A673 (cell line): ENCODE measurements around the gene RALGPS1.

Experiments used
- CTCF ChIP-seq: fragments of 300-800, 200-600 bp; sonication (generic); conservative IDR thresholded peaks from 2 replicates; pipeline ENCODE4 v1.5.1; 2017; ENCODE audit warnings: low read depth, mild to moderate bottlenecking, antibody characterized with exemption, low read length, moderate library complexity, mixed read lengths
- EZH2 ChIP-seq: fragments of 200-600 bp; sonication (generic); IDR thresholded peaks from 2 replicates; pipeline ENCODE4 v1.6.1; 2017; ENCODE audit warnings: borderline replicate concordance, low read depth, mild to moderate bottlenecking, mixed read lengths, antibody characterized with exemption, low read length; ENCODE audit not compliant: poor library complexity, severe bottlenecking

- TF ChIP-seq CTCF = no peak
- TF ChIP-seq EZH2 = no peak
Observed at GRCh38 chr9:127131871-127132270, 217.3 kb downstream of the RALGPS1 start.
